ENCODE results near the gene LBP. TPM values are rescaled to one million over a fixed set of nuclear protein-coding genes. Genes with fewer than 3 reads are reported as not detected.

The LBP gene
- total RNA-seq, 1 experiment from 2014 or later, result 0.15 TPM

- Histone ChIP-seq H3K4me2 (ENCODE audit: low read length) (no peak overlapping the region), H3K9me2 (ENCODE audit: insufficient read depth) (no peaks in the 10 kb centered on the region), H4K20me1 (ENCODE audit: insufficient read depth) (no peaks in the 10 kb centered on the region), H3K27ac (ENCODE audit: low read depth, low read length) (no peak overlapping the region), H3K4me1 (ENCODE audit: control insufficient read depth in 1 of 2, insufficient read depth in 2 of 2, low read length in 2 of 2) (no peaks in the 10 kb centered on the region), H3K9me3 (ENCODE audit: control insufficient read depth in 1 of 2, insufficient read depth in 1 of 2, low read depth in 1 of 2, low read length in 2 of 2) (no peaks in the 10 kb centered on the region), H3K4me3 (replicated peaks in 1 of 2; ENCODE audit: low read depth in 1 of 2, low read length in 2 of 2) (no peak overlapping the region), H3K27me3 (ENCODE audit: insufficient read depth, low read length) (no peaks in the 10 kb centered on the region), H2AFZ (ENCODE audit: low read depth, low read length, poor library complexity, severe bottlenecking) (no peak overlapping the region), H3K79me2 (ENCODE audit: insufficient read depth, low read length) (no peaks in the 10 kb centered on the region), H3K9ac (ENCODE audit: low read length) (no peak overlapping the region), H3K36me3 (ENCODE audit: control insufficient read depth in 1 of 2, insufficient read depth in 2 of 2, low read length in 2 of 2) (no peaks in the 10 kb centered on the region)
- intact Hi-C loops (cut with micrococcal nuclease), result no loop called here
- ChIA-PET RAD21 (ENCODE audit: low non-redundant PET in 1 of 2, low total read pairs in 2 of 2, uncharacterized antibody in 2 of 2, unreplicated experiment in 2 of 2) (no interaction called here), POLR2A (no interaction called here), CTCF (interaction anchor here (1.1 kb wide), 1 partner anchor 16 kb away, joined by 4 read pairs; no protein-coding TSS in a partner anchor)
- no peak for TF ChIP-seq CEBPB (IDR thresholded peaks at IDR 0.05; ENCODE audit: low read depth)
- no peak for TF ChIP-seq POLR2A (IDR thresholded peaks at IDR 0.05; ENCODE audit: borderline replicate concordance, extremely low read depth, insufficient read depth, insufficient read length)
- TF ChIP-seq ZFX (IDR thresholded peaks at IDR 0.05), result no peak
- TF ChIP-seq ELF1 (IDR thresholded peaks at IDR 0.05; ENCODE audit: borderline replicate concordance, low read depth), result no peak
- TF ChIP-seq SP1 (IDR thresholded peaks at IDR 0.05; ENCODE audit: low read depth), result no peak
- no peak for TF ChIP-seq RAD21 (IDR thresholded peaks at IDR 0.05; ENCODE audit: low read depth)
- no TSS peak for BruUV-seq (replicated peaks)
- no peak for DNase-seq (ENCODE audit: low read depth, low spot score)
- ATAC-seq, result no peak
These were observed 7.9 kb downstream of the LBP start for GRCh38 chr20:38354227-38354626.

GRCh38 chr20:38355161-38356012, 9.1 kb downstream of the LBP start:
- ChIA-PET POLR2A (no interaction called here), RAD21 (ENCODE audit: low non-redundant PET in 1 of 2, low total read pairs in 2 of 2, uncharacterized antibody in 2 of 2, unreplicated experiment in 2 of 2) (no interaction called here), CTCF (no interaction called here)
- H3K27ac ChIP-seq (ENCODE audit: low read depth, low read length), result no peak overlapping the region
- no peak for ATAC-seq
- H3K79me2 ChIP-seq (ENCODE audit: insufficient read depth, low read length), result no peaks in the 10 kb centered on the region
- no peak overlapping the region for H2AFZ ChIP-seq (ENCODE audit: low read depth, low read length, poor library complexity, severe bottlenecking)
- H3K27me3 ChIP-seq (ENCODE audit: insufficient read depth, low read length), result no peaks in the 10 kb centered on the region
- no peaks in the 10 kb centered on the region for H3K36me3 ChIP-seq (ENCODE audit: control insufficient read depth in 1 of 2, insufficient read depth in 2 of 2, low read length in 2 of 2)
- intact Hi-C loops (cut with micrococcal nuclease), result no loop called here
- H3K4me1 ChIP-seq (ENCODE audit: control insufficient read depth in 1 of 2, insufficient read depth in 2 of 2, low read length in 2 of 2), result no peaks in the 10 kb centered on the region
- no peaks in the 10 kb centered on the region for H3K9me2 ChIP-seq (ENCODE audit: insufficient read depth)
- H4K20me1 ChIP-seq (ENCODE audit: insufficient read depth), result no peaks in the 10 kb centered on the region
- H3K4me2 ChIP-seq (ENCODE audit: low read length), result no peak overlapping the region
- no TSS peak for BruUV-seq (replicated peaks)
- no peaks in the 10 kb centered on the region for H3K9me3 ChIP-seq (ENCODE audit: control insufficient read depth in 1 of 2, insufficient read depth in 1 of 2, low read depth in 1 of 2, low read length in 2 of 2)
- H3K9ac ChIP-seq (ENCODE audit: low read length), result no peak overlapping the region
- no peak overlapping the region for H3K4me3 ChIP-seq (replicated peaks in 1 of 2; ENCODE audit: low read depth in 1 of 2, low read length in 2 of 2)
- no peak for DNase-seq (ENCODE audit: low read depth, low spot score)
- TF ChIP-seq SIN3A (IDR thresholded peaks at IDR 0.05; ENCODE audit: low read depth), result no peak
- TF ChIP-seq POLR2A (IDR thresholded peaks at IDR 0.05; ENCODE audit: borderline replicate concordance, extremely low read depth, insufficient read depth, insufficient read length), result no peak
- TF ChIP-seq REST (IDR thresholded peaks at IDR 0.05; ENCODE audit: low read depth), result no peak
- TF ChIP-seq CEBPB (IDR thresholded peaks at IDR 0.05; ENCODE audit: low read depth), result no peak
- TF ChIP-seq MAX (IDR thresholded peaks at IDR 0.05), result no peak
- no peak for TF ChIP-seq EZH2 (IDR thresholded peaks at IDR 0.05)
- TF ChIP-seq RAD21 (IDR thresholded peaks at IDR 0.05; ENCODE audit: low read depth), result no peak
- no peak for TF ChIP-seq YY1 (IDR thresholded peaks at IDR 0.05; ENCODE audit: extremely low read depth, insufficient replicate concordance, low read depth, low read length)
- no peak for TF ChIP-seq ATF3 (IDR thresholded peaks at IDR 0.05)
- no peak for TF ChIP-seq FOSL1 (IDR thresholded peaks at IDR 0.05; ENCODE audit: low read depth)
- TF ChIP-seq EZH2phosphoT487 (IDR thresholded peaks at IDR 0.05; ENCODE audit: borderline replicate concordance), result no peak

All from HCT116 (cell line).